ENCODE results near the gene CTNNB1.
A peak's percentile ranks its signal among the peaks of the same experiment; 100 is the strongest.

CTNNB1 gene

GRCh38 chr3:41220906-41221677, 21.8 kb downstream of the CTNNB1 start:
- POLR2A ChIA-PET (ENCODE audit: low non-redundant PET), result no interaction called here
- CTCF ChIA-PET, result interaction anchor here (0.6 kb wide), 1 partner anchor 51 kb away, joined by 3 read pairs; no protein-coding TSS in a partner anchor
- no peak overlapping the region for H3K27ac ChIP-seq
- DNase-seq (ENCODE audit: low spot score), result no peak
- TF ChIP-seq CTCF (conservative IDR thresholded peaks at IDR 0.05; ENCODE audit: low read depth), result no peak

DNA sequence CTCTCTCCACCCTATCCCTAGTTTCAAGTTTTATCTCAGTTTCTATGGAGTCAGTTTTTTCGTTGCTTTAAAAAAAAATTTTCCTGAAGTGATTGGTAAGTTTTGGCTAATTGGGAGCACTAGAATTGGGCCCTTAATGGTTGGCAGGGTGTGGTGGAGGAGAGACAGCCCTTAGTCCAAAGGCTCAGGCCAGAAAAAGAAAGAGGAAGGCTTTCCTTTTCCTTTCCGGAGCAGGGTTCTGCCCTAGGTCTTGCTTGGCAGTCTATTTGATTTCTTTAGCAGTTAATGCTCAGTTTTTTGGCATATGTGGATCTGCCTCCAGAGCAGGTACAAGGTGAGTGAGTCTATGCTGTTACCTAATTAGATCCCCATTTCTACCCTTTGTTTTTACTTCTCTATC, 22.7 kb downstream of the CTNNB1 start:
- ChIA-PET POLR2A (ENCODE audit: low non-redundant PET) (no interaction called here), CTCF (no interaction called here)
- no peak for DNase-seq (ENCODE audit: low spot score)
- TF ChIP-seq CTCF (conservative IDR thresholded peaks at IDR 0.05; ENCODE audit: low read depth), result no peak
- no peak overlapping the region for H3K27ac ChIP-seq

DNA sequence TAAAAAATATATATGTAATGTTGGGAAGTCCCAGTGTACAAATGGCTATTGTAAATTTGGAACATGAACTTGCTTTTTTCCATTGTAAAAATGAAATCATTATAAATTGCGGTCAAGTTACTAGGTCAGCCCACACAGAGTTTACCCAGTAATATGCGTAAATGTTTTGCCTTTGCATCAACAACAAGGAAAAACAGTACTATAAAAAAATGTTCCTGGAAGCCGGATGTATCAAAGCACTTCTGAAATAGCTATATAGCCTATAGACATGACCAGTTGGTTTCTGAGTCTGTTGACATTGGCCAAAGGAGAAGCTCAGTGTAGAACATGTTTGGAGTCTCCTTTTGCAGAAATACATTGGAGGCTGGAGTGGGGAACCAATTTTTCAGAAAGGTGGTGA, 23.2 kb downstream of the CTNNB1 start:
- DNase-seq (ENCODE audit: low spot score), result no peak
- POLR2A ChIA-PET (ENCODE audit: low non-redundant PET), result no interaction called here
- no peak for TF ChIP-seq CTCF (conservative IDR thresholded peaks at IDR 0.05; ENCODE audit: low read depth)
- CTCF ChIA-PET, result no interaction called here
- H3K27ac ChIP-seq, result no peak overlapping the region

- CTCF ChIA-PET, result no interaction called here
- no peak for DNase-seq (ENCODE audit: low spot score)
- H3K27ac ChIP-seq, result no peak overlapping the region
- no peak for TF ChIP-seq CTCF (conservative IDR thresholded peaks at IDR 0.05; ENCODE audit: low read depth)
- POLR2A ChIA-PET (ENCODE audit: low non-redundant PET), result no interaction called here
These were observed 23.8 kb downstream of the CTNNB1 start for GRCh38 chr3:41223078-41223477.

GRCh38 chr3:41223691-41224090, 24.4 kb downstream of the CTNNB1 start:
- CTCF ChIA-PET, result no interaction called here
- TF ChIP-seq CTCF (conservative IDR thresholded peaks at IDR 0.05; ENCODE audit: low read depth), result no peak
- no peak for DNase-seq (ENCODE audit: low spot score)
- POLR2A ChIA-PET (ENCODE audit: low non-redundant PET), result no interaction called here
- no peak overlapping the region for H3K27ac ChIP-seq

GRCh38 chr3:41224120-41224806, 25.0 kb downstream of the CTNNB1 start:
- ChIA-PET CTCF (no interaction called here), POLR2A (ENCODE audit: low non-redundant PET) (no interaction called here)

More at GRCh38 chr3:41224120-41224806, 25.0 kb downstream of the CTNNB1 start:
- peak; percentile 30 for DNase-seq (ENCODE audit: low spot score)
- TF ChIP-seq CTCF (conservative IDR thresholded peaks at IDR 0.05; ENCODE audit: low read depth), result no peak
- H3K27ac ChIP-seq, result no peak overlapping the region
